ENCODE results near the gene THUMPD2.
"Not testable (repeated sequence)": the region's sequence is repeated elsewhere in the genome, so short reads cannot be mapped to it uniquely, and the experiment has no call there.

Gene THUMPD2

DNA sequence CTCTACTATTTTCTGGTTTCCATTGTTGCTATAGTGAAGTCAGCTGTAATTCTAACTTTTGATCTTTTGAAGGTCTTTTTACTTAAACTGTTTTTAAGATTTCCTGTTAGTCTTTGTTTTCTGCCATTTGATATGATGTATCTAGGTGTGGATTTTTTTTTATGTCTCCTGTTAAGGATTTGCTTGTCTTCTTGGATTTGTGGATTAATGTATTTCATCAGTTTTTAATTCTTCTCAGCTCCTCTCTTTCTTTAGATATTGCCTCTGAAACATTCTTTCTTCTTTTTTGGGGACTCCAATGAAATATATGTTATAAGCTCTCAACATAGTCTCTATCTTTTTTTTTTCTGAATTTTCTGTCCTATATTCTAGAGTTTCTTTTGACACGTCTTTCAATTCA is 24.8 kb upstream of the THUMPD2 start:
- Histone ChIP-seq H3K27me3 (replicated peaks; ENCODE audit: control insufficient read depth, insufficient read depth, low read length) (no peaks in the 10 kb centered on the region), H3K4me3 (replicated peaks; ENCODE audit: low read depth, low read length) (no peak overlapping the region), H3K36me3 (ENCODE audit: control insufficient read depth, insufficient read depth, low read length) (no peaks in the 10 kb centered on the region)
- TF ChIP-seq, protein P1, sequence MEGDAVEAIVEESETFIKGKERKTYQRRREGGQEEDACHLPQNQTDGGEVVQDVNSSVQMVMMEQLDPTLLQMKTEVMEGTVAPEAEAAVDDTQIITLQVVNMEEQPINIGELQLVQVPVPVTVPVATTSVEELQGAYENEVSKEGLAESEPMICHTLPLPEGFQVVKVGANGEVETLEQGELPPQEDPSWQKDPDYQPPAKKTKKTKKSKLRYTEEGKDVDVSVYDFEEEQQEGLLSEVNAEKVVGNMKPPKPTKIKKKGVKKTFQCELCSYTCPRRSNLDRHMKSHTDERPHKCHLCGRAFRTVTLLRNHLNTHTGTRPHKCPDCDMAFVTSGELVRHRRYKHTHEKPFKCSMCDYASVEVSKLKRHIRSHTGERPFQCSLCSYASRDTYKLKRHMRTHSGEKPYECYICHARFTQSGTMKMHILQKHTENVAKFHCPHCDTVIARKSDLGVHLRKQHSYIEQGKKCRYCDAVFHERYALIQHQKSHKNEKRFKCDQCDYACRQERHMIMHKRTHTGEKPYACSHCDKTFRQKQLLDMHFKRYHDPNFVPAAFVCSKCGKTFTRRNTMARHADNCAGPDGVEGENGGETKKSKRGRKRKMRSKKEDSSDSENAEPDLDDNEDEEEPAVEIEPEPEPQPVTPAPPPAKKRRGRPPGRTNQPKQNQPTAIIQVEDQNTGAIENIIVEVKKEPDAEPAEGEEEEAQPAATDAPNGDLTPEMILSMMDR (IDR thresholded peaks at IDR 0.05; ENCODE audit: insufficient read depth, low read length, poor library complexity, severe bottlenecking): no peak
- no peak for DNase-seq (ENCODE audit: extremely low read depth, insufficient read length)

DNA sequence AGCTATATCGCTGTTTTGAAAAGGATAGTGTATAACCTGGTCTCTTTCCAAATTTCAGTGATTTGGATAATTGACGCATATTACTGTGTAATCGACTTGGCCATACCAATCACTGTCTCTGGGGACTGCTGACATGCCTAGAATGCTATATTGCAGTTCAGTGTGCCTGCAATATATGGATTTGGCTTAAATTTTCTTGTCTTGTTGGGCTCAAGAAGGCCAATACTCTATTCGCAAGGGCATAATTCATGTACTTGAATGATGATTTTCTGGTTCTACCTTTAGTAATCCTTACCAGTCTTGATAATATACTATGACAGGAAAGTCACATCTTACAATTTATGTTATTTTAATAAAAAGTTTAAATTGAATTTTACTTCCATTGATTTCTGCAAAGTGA is 21.7 kb upstream of the THUMPD2 start:
- no peaks in the 10 kb centered on the region for H3K36me3 ChIP-seq (ENCODE audit: control insufficient read depth, insufficient read depth, low read length)
- H3K4me3 ChIP-seq (replicated peaks; ENCODE audit: low read depth, low read length): no peak overlapping the region
- no peaks in the 10 kb centered on the region for H3K27me3 ChIP-seq (replicated peaks; ENCODE audit: control insufficient read depth, insufficient read depth, low read length)
- TF ChIP-seq, protein P1 (IDR thresholded peaks at IDR 0.05; ENCODE audit: insufficient read depth, low read length, poor library complexity, severe bottlenecking): no peak
- no peak for DNase-seq (ENCODE audit: extremely low read depth, insufficient read length)

- DNase-seq (ENCODE audit: extremely low read depth, insufficient read length): no peak
- H3K36me3 ChIP-seq (ENCODE audit: control insufficient read depth, insufficient read depth, low read length): no peaks in the 10 kb centered on the region
- TF ChIP-seq, protein P1 (IDR thresholded peaks at IDR 0.05; ENCODE audit: insufficient read depth, low read length, poor library complexity, severe bottlenecking): no peak
- H3K27me3 ChIP-seq (replicated peaks; ENCODE audit: control insufficient read depth, insufficient read depth, low read length): no peaks in the 10 kb centered on the region
- no peak overlapping the region for H3K4me3 ChIP-seq (replicated peaks; ENCODE audit: low read depth, low read length)
These were observed 17.1 kb upstream of the THUMPD2 start for GRCh38 chr2:39796134-39796533.

DNA sequence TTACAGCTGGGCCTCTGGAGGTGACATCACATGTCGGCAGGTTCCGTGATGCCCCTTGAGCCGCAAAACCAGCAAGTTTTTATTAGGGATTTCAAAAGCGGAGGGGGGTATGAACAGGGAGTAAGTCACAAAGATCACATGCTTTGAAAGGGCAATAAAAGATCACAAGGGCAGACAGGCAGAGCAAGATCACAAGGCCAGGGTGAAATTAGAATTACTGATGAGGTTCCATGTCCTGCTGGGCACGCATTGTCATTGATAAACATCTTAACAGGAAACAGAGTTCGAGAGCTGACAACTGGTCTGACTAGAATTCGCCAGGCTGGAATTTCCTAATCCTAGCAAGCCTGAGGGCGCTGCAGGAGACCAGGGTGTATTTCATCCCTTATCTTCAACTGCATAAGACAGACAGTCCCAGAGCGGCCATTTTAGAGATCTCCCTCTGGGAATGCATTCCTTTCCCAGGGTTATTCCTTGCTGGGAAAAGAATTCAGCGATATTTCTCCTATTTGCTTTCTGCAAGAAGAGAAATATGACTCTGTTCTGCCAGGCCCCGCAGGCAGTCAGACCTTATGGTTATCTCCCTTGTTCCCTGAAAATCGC is 11.3 kb upstream of the THUMPD2 start:
- H3K27me3 ChIP-seq (replicated peaks; ENCODE audit: control insufficient read depth, insufficient read depth, low read length); DNase-seq (ENCODE audit: extremely low read depth, insufficient read length); H3K36me3 ChIP-seq (ENCODE audit: control insufficient read depth, insufficient read depth, low read length): not testable (repeated sequence)

DNA sequence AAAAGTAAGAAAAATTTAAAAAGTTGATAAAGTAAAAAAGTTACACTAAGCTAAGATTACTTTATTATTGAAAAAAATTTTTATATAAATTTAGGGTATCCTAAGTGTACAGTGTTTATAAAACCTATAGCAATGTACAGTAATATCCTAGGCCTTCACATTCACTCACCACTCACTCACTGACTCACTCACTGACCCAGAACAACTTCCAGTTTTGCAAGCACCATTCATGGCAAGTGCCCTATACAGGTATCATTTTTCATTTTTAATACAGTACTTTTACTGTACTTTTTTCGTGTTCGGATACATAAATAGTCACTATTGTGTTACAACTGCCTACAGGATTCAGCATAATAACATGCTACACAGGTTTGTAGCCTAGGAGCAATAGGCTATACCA is 8.9 kb upstream of the THUMPD2 start:
- no peaks in the 10 kb centered on the region for H3K27me3 ChIP-seq (replicated peaks; ENCODE audit: control insufficient read depth, insufficient read depth, low read length)
- DNase-seq (ENCODE audit: extremely low read depth, insufficient read length): no peak
- H3K36me3 ChIP-seq (ENCODE audit: control insufficient read depth, insufficient read depth, low read length): no peaks in the 10 kb centered on the region
- H3K4me3 ChIP-seq (replicated peaks; ENCODE audit: low read depth, low read length): no peak overlapping the region
- TF ChIP-seq, protein P1 (IDR thresholded peaks at IDR 0.05; ENCODE audit: insufficient read depth, low read length, poor library complexity, severe bottlenecking): no peak

More for the DNA sequence above, 11.3 kb upstream of the THUMPD2 start:
- H3K4me3 ChIP-seq (replicated peaks; ENCODE audit: low read depth, low read length): not testable (repeated sequence)

GRCh38 chr2:39786761-39787522 is 7.9 kb upstream of the THUMPD2 start:
- DNase-seq (ENCODE audit: extremely low read depth, insufficient read length): no peak
- no peak overlapping the region for H3K4me3 ChIP-seq (replicated peaks; ENCODE audit: low read depth, low read length)
- no peaks in the 10 kb centered on the region for H3K27me3 ChIP-seq (replicated peaks; ENCODE audit: control insufficient read depth, insufficient read depth, low read length)
- TF ChIP-seq, protein P1 (IDR thresholded peaks at IDR 0.05; ENCODE audit: insufficient read depth, low read length, poor library complexity, severe bottlenecking): no peak
- no peaks in the 10 kb centered on the region for H3K36me3 ChIP-seq (ENCODE audit: control insufficient read depth, insufficient read depth, low read length)
